DND-41 (cell line): ENCODE data around the gene SNAI3.

ENCODE experiments used
- CTCF ChIP-seq: IDR thresholded peaks from 2 replicates; pipeline ENCODE4 v1.5.1; 2012; ENCODE audit warnings: borderline replicate concordance, low read length, moderate library complexity, mild to moderate bottlenecking; ENCODE audit not compliant: poor library complexity, severe bottlenecking; ENCODE audit errors: extremely low read depth
- EZH2 ChIP-seq: IDR thresholded peaks from 3 replicates; pipeline ENCODE4 v1.6.1; 2012; ENCODE audit warnings: borderline replicate concordance, low read depth, mild to moderate bottlenecking, moderate library complexity, low read length, inconsistent platforms; ENCODE audit not compliant: severe bottlenecking

- no peak for TF ChIP-seq CTCF
- TF ChIP-seq EZH2, result no peak
Measured at GRCh38 chr16:88723911-88724310, 37.6 kb upstream of the SNAI3 start.
